GM10266 (cell line): ENCODE measurements around the gene GPRC5C.

ENCODE experiments used
- DNase-seq: peaks from one replicate; pipeline ENCODE4 v3.0.0; 2012; ENCODE audit errors: extremely low spot score
- CTCF ChIP-seq: IDR thresholded peaks from 2 replicates; pipeline ENCODE4 v1.5.1; 2012; ENCODE audit warnings: mild to moderate bottlenecking, low read depth; ENCODE audit not compliant: control insufficient read depth, insufficient read depth; ENCODE audit errors: missing control alignments

Gene GPRC5C

GRCh38 chr17:74448756-74449155, 16.9 kb downstream of the GPRC5C start:
- DNase-seq = no peak
- TF ChIP-seq CTCF = no peak

- no peak for DNase-seq
- TF ChIP-seq CTCF = no peak
These were observed 17.4 kb downstream of the GPRC5C start for GRCh38 chr17:74449306-74449705.

GRCh38 chr17:74449773-74450172, 17.9 kb downstream of the GPRC5C start:
- no peak for TF ChIP-seq CTCF
- no peak for DNase-seq

- no peak for DNase-seq
- TF ChIP-seq CTCF = no peak
These were observed 18.3 kb downstream of the GPRC5C start for GRCh38 chr17:74450231-74450630.

- no peak for TF ChIP-seq CTCF
- DNase-seq = no peak
These were observed 19.1 kb downstream of the GPRC5C start for GRCh38 chr17:74450925-74451403.

- no peak for TF ChIP-seq CTCF
- DNase-seq = no peak
These were observed 19.7 kb downstream of the GPRC5C start for GRCh38 chr17:74451557-74451956.

- no peak for TF ChIP-seq CTCF
- peak; percentile 22 for DNase-seq
These were observed 20.3 kb downstream of the GPRC5C start for GRCh38 chr17:74452033-74452840.
